B cell (primary cell): ENCODE results near the gene LAMA2. TPM values are rescaled to one million over a fixed set of nuclear protein-coding genes. Genes with fewer than 3 reads are reported as not detected.

Experiments used
- ATAC-seq: fragments of 200-7000 bp; cut with Tn5 transposase; one replicate; pipeline ENCODE4 v1.10.0; 2021; ENCODE audit warnings: low read depth, mild to moderate bottlenecking, moderate number of reproducible peaks, moderate library complexity
- CTCF ChIA-PET: fragments of 350-600 bp; sonication (Branson Sonifier 250); formaldehyde crosslinking; loops from one replicate; lab custom pipeline; 2021; ENCODE audit warnings: antibody characterized with exemption, inconsistent platforms; lab: Charles Lee
- POLR2A ChIA-PET: fragments of 350-600 bp; sonication (Branson Sonifier 250); formaldehyde crosslinking; loops from one replicate; lab custom pipeline; 2021; ENCODE audit warnings: antibody characterized with exemption; lab: Charles Lee
- DNase-seq: peaks from one replicate; pipeline ENCODE4 v3.0.0; 2013
- H2AFZ ChIP-seq: 2 replicates; pipeline ENCODE4 v1.6.1; 2012; ENCODE audit warnings: mild to moderate bottlenecking, low read depth, low read length; ENCODE audit not compliant: insufficient read depth, poor library complexity, severe bottlenecking
- H3K27ac ChIP-seq, 2 donors: 1 replicate in 1 of 2; 2 replicates in 1 of 2; pipeline ENCODE4 v1.5.1; 2012 to 2013; ENCODE audit warnings: low read length in 2 of 2, mild to moderate bottlenecking in 2 of 2, moderate library complexity in 1 of 2
- H3K27me3 ChIP-seq, 4 experiments: fragments of 200-600 bp in 1 of 4; sonication (generic) in 1 of 4; replicated peaks in 1 of 4; 1 replicate in 2 of 4; 2 replicates in 2 of 4; pipeline versions ENCODE4 v1.6.1 to v1.7.0; 2013 to 2016; ENCODE audit warnings: low read length in 3 of 4, mild to moderate bottlenecking in 2 of 4, mixed read lengths in 1 of 4, moderate library complexity in 1 of 4; ENCODE audit not compliant: insufficient read depth in 4 of 4, control insufficient read depth in 3 of 4; ENCODE audit errors: control extremely low read depth in 1 of 4
- H3K36me3 ChIP-seq, 2 experiments: replicated peaks in 1 of 2; 1 replicate in 1 of 2; 2 replicates in 1 of 2; pipeline versions ENCODE4 v1.6.1 to v1.7.1; 2013; ENCODE audit warnings: low read length in 1 of 2; ENCODE audit not compliant: insufficient read depth in 2 of 2, control insufficient read depth in 1 of 2; ENCODE audit errors: control extremely low read depth in 1 of 2, extremely low read depth in 1 of 2
- H3K4me1 ChIP-seq, 2 donors: fragments of 200-600 bp in 1 of 2; sonication (generic) in 1 of 2; 1 replicate in 1 of 2; 2 replicates in 1 of 2; pipeline versions ENCODE4 v1.5.1 to v1.6.1; 2013 to 2017; ENCODE audit warnings: low read length in 2 of 2; ENCODE audit not compliant: control insufficient read depth in 2 of 2, insufficient read depth in 2 of 2
- H3K4me2 ChIP-seq: replicated peaks from 2 replicates; pipeline ENCODE3; 2012; ENCODE audit warnings: mild to moderate bottlenecking, low read depth, low read length; ENCODE audit not compliant: poor library complexity, severe bottlenecking
- H3K4me3 ChIP-seq, 5 experiments: fragments of 200-600 bp in 1 of 5; sonication (generic) in 1 of 5; 1 replicate in 3 of 5; 2 replicates in 2 of 5; pipeline versions ENCODE4 v1.5.1 to v1.7.0; 2011 to 2016; ENCODE audit warnings: low read length in 4 of 5, mild to moderate bottlenecking in 4 of 5, low read depth in 2 of 5, control low read depth in 1 of 5, moderate library complexity in 1 of 5; ENCODE audit not compliant: insufficient read depth in 1 of 5; ENCODE audit errors: control extremely low read depth in 1 of 5, extremely low read depth in 1 of 5
- H3K79me2 ChIP-seq: fragments of 200-600 bp; sonication (generic); one replicate; pipeline ENCODE4 v1.6.0; 2016; ENCODE audit warnings: low read length; ENCODE audit not compliant: control insufficient read depth, insufficient read depth
- H3K9ac ChIP-seq: fragments of 200-600 bp; sonication (generic); 2 replicates; pipeline ENCODE4 v1.6.1; 2017; ENCODE audit warnings: mild to moderate bottlenecking, low read length, moderate library complexity
- H3K9me3 ChIP-seq, 3 donors: one replicate each; pipeline versions ENCODE4 v1.6.1 to v1.7.1; 2013; ENCODE audit warnings: low read length in 2 of 3; ENCODE audit not compliant: control insufficient read depth in 2 of 3, insufficient read depth in 1 of 3; ENCODE audit errors: control extremely low read depth in 1 of 3
- H4K20me1 ChIP-seq: 2 replicates; pipeline ENCODE4 v1.6.0; 2012; ENCODE audit warnings: mild to moderate bottlenecking, low read length; ENCODE audit not compliant: insufficient read depth, control insufficient read depth, poor library complexity, severe bottlenecking
- H3K27ac Mint-ChIP-seq: one replicate; pipeline ENCODE4 v1.8.0; 2021; ENCODE audit warnings: mixed read lengths
- H3K27me3 Mint-ChIP-seq: one replicate; pipeline ENCODE4 v1.8.0; 2021; ENCODE audit warnings: mixed read lengths
- H3K4me1 Mint-ChIP-seq: one replicate; pipeline ENCODE4 v1.8.0; 2021; ENCODE audit warnings: mixed read lengths
- H3K4me3 Mint-ChIP-seq: one replicate; pipeline ENCODE4 v1.8.0; 2021; ENCODE audit warnings: mixed read lengths
- H3K9me3 Mint-ChIP-seq: one replicate; pipeline ENCODE4 v1.8.0; 2022; ENCODE audit warnings: mixed read lengths; ENCODE audit not compliant: insufficient read depth
- CTCF ChIP-seq: fragments of 200-600 bp; IDR thresholded peaks from one replicate; pipeline ENCODE4 v1.8.0; 2022; ENCODE audit warnings: antibody characterized with exemption, mild to moderate bottlenecking
- EZH2 ChIP-seq: IDR thresholded peaks from 2 replicates; pipeline ENCODE4 v1.6.1; 2012; ENCODE audit warnings: borderline replicate concordance, low read depth, mild to moderate bottlenecking, moderate library complexity, low read length; ENCODE audit not compliant: insufficient read depth, poor library complexity, severe bottlenecking
- WGBS: methylation state at CpG from one replicate; pipeline ENCODE4 v1.1.5; 2013; ENCODE audit warnings: missing lambda C conversion rate; ENCODE audit not compliant: insufficient coverage; 5-methylcytosine and 5-hydroxymethylcytosine counted together
- intact Hi-C: fragments of 100-400 bp; cut with micrococcal nuclease; formaldehyde crosslinking; loops from one replicate; pipeline ENCODE4 v1.10.0; 2022
- polyA plus RNA-seq: library from polyadenylated mRNA; depleted of rRNA; stranded (reverse); fragments of >200 nt; gene quantifications from 2 replicates; pipeline ENCODE4 v1.2.3, GENCODE V29; 2012
- total RNA-seq, 2 donors: library from RNA; stranded (reverse); fragments of 120-200 nt in 1 of 2; gene quantifications; 1 replicate in 1 of 2; 2 replicates in 1 of 2; pipeline versions ENCODE4 v1.2.3 to v1.2.4, GENCODE V29; 2013 to 2022

Gene LAMA2
- total and polyA plus RNA-seq, 2 donors (not counting 1 experiment from before 2014, with no cell fraction given) = 0.16 TPM; not detected in 1

- H3K4me3 ChIP-seq = no peak overlapping the region
- Mint-ChIP-seq H3K4me1 (no peaks in the 10 kb centered on the region), H3K9me3 (no peaks in the 10 kb centered on the region), H3K4me3 (no peak overlapping the region), H3K27ac (no peak overlapping the region), H3K27me3 (no peaks in the 10 kb centered on the region)
- no peaks in the 10 kb centered on the region for H3K79me2 ChIP-seq
- intact Hi-C loops = no loop called here
- ATAC-seq (no peak), DNase-seq (no peak)
- H3K27ac ChIP-seq = no peak overlapping the region
- WGBS = 90% methylated on average over 1 of the region's 2 CpGs
- no peak overlapping the region for H2AFZ ChIP-seq
- ChIA-PET CTCF (no interaction called here), POLR2A (interaction anchor here (0.6 kb wide), 1 partner anchor 41 kb away, joined by 3 read pairs; no protein-coding TSS in a partner anchor)
- no peaks in the 10 kb centered on the region for H3K9me3 ChIP-seq
- H4K20me1 ChIP-seq = no peaks in the 10 kb centered on the region
- no peaks in the 10 kb centered on the region for H3K4me1 ChIP-seq
- no peaks in the 10 kb centered on the region for H3K27me3 ChIP-seq
- TF ChIP-seq CTCF = no peak
- no peak for TF ChIP-seq EZH2
- H3K9ac ChIP-seq = no peak overlapping the region
- H3K4me2 ChIP-seq = no peak overlapping the region
- H3K36me3 ChIP-seq = no peaks in the 10 kb centered on the region
These were observed 387.5 kb downstream of the LAMA2 start for GRCh38 chr6:129270450-129270849.

GRCh38 chr6:129273161-129273560, 390.2 kb downstream of the LAMA2 start:
- no peaks in the 10 kb centered on the region for H3K9me3 Mint-ChIP-seq
- peaks cover 7% of the 10 kb centered on the region for H3K27me3 Mint-ChIP-seq
- H3K27me3 ChIP-seq = no peaks in the 10 kb centered on the region
- WGBS = 57% methylated on average over 2 of the region's 3 CpGs
- no peak overlapping the region for H3K4me3 Mint-ChIP-seq
- no peak for DNase-seq
- ChIA-PET POLR2A (no interaction called here), CTCF (no interaction called here)
- H3K79me2 ChIP-seq = no peaks in the 10 kb centered on the region
- H3K4me3 ChIP-seq = no peak overlapping the region
- no peaks in the 10 kb centered on the region for H3K36me3 ChIP-seq
- intact Hi-C loops = no loop called here
- TF ChIP-seq EZH2 = no peak
- no peak for TF ChIP-seq CTCF
- H3K4me2 ChIP-seq = no peak overlapping the region
- ATAC-seq = no peak
- H3K27ac ChIP-seq = no peak overlapping the region
- no peak overlapping the region for H2AFZ ChIP-seq
- no peaks in the 10 kb centered on the region for H3K4me1 ChIP-seq
- no peaks in the 10 kb centered on the region for H3K4me1 Mint-ChIP-seq
- H3K27ac Mint-ChIP-seq = no peak overlapping the region
- H4K20me1 ChIP-seq = no peaks in the 10 kb centered on the region
- no peaks in the 10 kb centered on the region for H3K9me3 ChIP-seq
- H3K9ac ChIP-seq = no peak overlapping the region
